ENCODE data around the gene RAB11FIP5.
"Not testable (repeated sequence)": the region's sequence is repeated elsewhere in the genome, so short reads cannot be mapped to it uniquely, and the experiment has no call there.

Gene RAB11FIP5

DNA sequence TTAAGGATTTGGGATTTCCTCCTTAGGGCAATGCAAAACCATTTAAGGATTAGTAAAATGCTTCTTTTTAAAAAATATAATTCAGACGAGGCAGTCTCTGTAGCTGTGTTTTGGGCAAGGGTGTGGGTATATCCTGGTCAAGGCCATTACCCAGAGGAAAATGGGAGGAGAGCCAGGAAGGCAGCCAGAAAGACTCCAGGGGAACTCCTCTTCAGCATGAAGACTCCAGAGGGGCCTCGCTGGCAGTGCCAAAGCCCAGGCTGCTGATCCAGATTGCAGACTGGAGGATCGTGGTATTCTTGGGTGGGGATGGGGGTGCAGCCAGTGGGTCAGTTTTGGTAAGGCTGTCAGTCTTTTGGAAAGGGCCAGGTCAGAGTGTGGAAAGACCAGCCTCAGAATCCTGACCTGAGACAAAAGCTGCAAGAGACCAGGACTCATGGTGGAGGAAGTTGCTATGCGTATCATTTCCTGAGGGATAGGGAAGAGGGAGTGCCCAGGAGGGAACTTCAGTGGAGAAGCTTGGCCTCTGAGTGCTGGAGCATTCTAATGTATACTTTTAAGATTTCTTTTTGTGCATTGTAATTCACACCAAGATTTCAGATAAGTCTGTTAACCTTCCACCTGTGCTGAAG is 20.9 kb upstream of the RAB11FIP5 start:
- no peak for DNase-seq (ENCODE audit: low read depth)
- TF ChIP-seq, protein P1, sequence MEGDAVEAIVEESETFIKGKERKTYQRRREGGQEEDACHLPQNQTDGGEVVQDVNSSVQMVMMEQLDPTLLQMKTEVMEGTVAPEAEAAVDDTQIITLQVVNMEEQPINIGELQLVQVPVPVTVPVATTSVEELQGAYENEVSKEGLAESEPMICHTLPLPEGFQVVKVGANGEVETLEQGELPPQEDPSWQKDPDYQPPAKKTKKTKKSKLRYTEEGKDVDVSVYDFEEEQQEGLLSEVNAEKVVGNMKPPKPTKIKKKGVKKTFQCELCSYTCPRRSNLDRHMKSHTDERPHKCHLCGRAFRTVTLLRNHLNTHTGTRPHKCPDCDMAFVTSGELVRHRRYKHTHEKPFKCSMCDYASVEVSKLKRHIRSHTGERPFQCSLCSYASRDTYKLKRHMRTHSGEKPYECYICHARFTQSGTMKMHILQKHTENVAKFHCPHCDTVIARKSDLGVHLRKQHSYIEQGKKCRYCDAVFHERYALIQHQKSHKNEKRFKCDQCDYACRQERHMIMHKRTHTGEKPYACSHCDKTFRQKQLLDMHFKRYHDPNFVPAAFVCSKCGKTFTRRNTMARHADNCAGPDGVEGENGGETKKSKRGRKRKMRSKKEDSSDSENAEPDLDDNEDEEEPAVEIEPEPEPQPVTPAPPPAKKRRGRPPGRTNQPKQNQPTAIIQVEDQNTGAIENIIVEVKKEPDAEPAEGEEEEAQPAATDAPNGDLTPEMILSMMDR (IDR thresholded peaks at IDR 0.05; ENCODE audit: control insufficient read depth, extremely low read depth, insufficient read depth), result no peak
- H3K4me3 ChIP-seq (ENCODE audit: low read depth, low read length), result no peak overlapping the region

DNA sequence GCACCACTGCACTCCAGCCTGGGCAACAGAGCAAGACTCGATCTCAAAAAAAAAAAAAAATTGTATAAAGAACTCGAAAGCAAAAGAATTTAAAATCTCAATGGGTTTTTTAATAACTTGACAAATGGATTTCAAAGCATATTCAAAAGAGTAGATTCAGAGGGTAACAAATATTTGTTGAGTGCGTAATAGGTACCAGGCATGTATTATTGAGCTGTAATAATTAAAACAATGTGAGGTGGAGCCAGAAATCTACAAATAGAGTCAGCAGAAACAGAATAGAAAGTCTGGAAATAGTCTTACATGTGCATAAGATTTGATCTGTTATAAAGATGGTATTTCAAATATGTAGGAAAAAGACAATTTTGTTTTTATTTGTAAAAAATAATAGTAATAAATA is 19.1 kb upstream of the RAB11FIP5 start:
- TF ChIP-seq, protein P1 (IDR thresholded peaks at IDR 0.05; ENCODE audit: control insufficient read depth, extremely low read depth, insufficient read depth), result no peak
- DNase-seq (ENCODE audit: low read depth), result no peak
- no peak overlapping the region for H3K4me3 ChIP-seq (ENCODE audit: low read depth, low read length)

DNA sequence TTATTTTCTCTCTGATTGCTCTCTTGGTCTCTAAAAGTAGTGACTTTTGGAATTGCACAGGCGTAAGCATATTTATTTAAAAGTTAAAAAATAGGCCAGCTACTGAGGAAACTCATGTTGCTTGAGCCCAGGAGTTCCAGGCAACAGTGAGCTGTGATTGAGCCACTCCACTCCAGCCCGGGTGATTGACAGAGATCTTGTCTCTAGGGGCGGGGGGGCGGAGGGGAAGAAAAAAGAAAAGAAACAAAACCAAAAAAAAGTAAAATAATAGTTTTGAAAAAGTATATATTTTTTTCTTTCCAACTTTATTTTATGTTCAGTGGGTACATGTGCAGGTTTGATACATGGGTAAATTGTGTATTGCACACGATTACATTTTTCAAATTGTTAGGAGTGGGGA is 18.0 kb upstream of the RAB11FIP5 start:
- H3K4me3 ChIP-seq (ENCODE audit: low read depth, low read length), result no peak overlapping the region
- DNase-seq (ENCODE audit: low read depth), result no peak
- TF ChIP-seq, protein P1 (IDR thresholded peaks at IDR 0.05; ENCODE audit: control insufficient read depth, extremely low read depth, insufficient read depth), result no peak

DNA sequence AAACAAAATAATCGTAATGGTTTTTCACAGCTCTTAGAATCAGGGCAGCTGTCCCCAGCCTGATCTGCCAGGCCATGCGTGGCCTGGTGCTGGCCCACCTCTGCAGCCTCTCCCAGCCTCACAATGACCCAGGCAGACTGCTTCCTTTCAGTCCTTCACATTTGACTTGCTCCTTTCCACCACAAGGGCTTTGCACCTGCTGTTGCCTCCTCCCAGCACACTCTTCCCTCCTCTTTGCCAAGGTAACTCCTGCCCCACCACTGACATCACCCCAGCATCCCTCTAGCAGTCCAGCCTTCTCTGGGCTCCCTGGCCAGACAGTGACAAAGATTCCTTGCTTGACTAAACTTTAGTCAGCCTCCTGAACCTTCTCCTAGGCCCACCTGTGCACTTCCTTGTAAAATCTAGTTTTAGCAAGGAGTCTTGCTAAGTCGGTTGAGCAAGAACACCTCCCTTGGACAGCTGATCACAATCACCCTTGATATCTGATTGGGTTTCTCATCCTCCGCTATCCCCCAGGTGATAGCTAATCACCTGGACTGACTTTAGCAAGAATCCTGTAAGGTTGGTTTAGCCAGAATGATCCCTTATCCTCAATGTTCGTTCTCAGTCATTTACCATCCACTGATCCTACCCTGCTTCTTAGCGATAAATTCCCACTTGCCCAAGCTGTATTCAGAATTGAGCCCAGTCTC is 16.2 kb upstream of the RAB11FIP5 start:
- no peak for DNase-seq (ENCODE audit: low read depth)
- H3K4me3 ChIP-seq (ENCODE audit: low read depth, low read length), result no peak overlapping the region
- TF ChIP-seq, protein P1 (IDR thresholded peaks at IDR 0.05; ENCODE audit: control insufficient read depth, extremely low read depth, insufficient read depth), result no peak

DNA sequence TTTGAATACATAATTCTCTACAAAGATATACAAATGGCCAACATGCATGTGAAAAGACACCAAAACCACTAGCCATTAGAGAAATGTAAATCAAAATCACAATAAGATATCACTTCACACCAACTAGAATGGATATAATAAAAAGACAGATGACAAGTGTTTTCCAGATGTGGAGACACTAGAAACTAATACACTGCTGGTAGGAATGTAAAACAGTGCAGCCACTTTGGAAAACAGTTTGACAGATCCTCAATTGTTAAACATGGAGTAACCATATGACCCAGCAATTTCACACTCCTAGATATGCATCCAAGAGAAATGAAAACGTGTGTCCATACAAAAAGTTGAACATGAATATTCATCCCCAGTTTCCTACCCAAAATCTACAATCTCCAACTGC is 9.8 kb upstream of the RAB11FIP5 start:
- H3K4me3 ChIP-seq (ENCODE audit: low read depth, low read length), result no peak overlapping the region
- TF ChIP-seq, protein P1 (IDR thresholded peaks at IDR 0.05; ENCODE audit: control insufficient read depth, extremely low read depth, insufficient read depth), result no peak
- DNase-seq (ENCODE audit: low read depth), result no peak

DNA sequence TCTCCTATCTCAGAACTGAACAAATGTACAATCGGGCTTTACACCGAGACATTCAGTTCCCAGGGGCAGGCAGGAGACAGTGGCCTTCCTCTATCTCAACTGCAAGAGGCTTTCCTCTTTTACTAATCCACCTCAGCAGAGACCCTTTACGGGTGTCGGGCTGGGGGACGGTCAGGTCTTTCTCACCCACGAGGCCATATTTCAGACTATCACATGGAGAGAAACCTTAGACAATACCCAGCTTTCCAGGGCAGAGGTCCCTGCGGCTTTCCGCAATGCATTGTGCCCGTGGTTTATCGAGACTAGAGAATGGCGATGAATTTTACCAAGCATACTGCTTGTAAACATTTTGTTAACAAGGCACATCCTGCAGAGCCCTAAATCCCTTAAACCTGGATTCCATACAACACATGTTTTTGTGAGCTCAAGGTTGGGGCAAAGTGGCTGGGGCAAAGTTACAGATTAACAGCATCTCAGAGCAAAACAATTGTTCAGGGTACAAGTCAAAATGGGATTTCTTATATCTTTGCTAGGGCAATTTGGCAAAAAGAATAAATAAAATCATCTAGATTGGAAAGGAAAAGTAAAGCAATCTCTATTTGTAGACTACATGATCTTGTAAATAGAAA is 7.0 kb upstream of the RAB11FIP5 start:
- DNase-seq (ENCODE audit: low read depth); H3K4me3 ChIP-seq (ENCODE audit: low read depth, low read length): not testable (repeated sequence)

DNA sequence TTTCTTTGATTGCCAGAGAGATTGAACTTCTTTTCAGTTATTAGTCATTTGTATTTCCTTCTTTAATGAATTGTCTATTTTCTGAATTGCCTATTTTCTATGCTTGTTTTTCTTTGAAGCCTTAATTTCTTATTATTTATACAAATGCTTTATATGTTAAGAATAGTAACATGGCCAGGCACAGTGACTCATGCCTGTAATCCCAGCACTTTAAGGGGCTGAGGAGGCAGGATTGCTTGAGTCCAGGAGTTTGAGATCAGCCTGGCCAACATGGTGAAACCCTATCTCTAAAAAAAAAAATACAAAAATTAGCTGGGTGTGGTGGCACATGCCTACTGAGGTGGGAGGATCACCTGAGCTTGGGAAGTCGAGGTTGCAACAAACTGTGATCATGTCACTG is 4.7 kb upstream of the RAB11FIP5 start:
- DNase-seq (ENCODE audit: low read depth), result no peak
- TF ChIP-seq, protein P1 (IDR thresholded peaks at IDR 0.05; ENCODE audit: control insufficient read depth, extremely low read depth, insufficient read depth), result no peak
- no peak overlapping the region for H3K4me3 ChIP-seq (ENCODE audit: low read depth, low read length)

Data from LNCaP clone FGC (cell line).